ENCODE measurements around the gene IGF1R. TPM values are rescaled to one million over a fixed set of nuclear protein-coding genes. Genes with fewer than 3 reads are reported as not detected.

IGF1R gene
- total RNA-seq, 1 experiment from 2014 or later, result 51.6 TPM

DNA sequence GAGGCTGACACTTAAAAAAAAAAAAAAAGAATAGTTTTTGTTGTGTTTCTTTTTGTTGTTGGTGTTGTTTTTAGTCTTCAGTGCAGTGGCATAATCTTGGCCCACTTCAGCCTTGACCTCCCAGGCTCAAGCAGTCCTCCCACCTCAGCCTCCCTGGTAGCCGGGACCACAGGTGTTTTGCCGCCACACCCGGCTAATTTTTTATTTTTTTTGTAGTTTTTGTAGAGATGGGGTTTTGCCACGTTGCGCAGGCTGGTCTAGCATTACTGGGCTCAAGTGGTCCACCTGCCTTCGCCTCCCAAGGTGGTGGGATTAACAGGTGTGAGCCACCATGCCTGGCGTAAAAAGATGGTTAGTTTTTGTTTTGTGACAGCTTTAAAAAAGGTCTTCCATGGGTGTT is 30.1 kb downstream of the IGF1R start:
- ChIA-PET POLR2A (no interaction called here), CTCF (no interaction called here)
- Mint-ChIP-seq H3K4me3 (ENCODE audit: unreplicated experiment) (no peak overlapping the region), H3K36me3 (ENCODE audit: insufficient read depth, unreplicated experiment) (no peaks in the 10 kb centered on the region), H3K27me3 (ENCODE audit: insufficient read depth, unreplicated experiment) (no peaks in the 10 kb centered on the region), H3K9me3 (ENCODE audit: unreplicated experiment) (no peaks in the 10 kb centered on the region), H3K4me1 (ENCODE audit: low read depth, unreplicated experiment) (peaks cover 13% of the 10 kb centered on the region), H3K27ac (ENCODE audit: unreplicated experiment) (no peak overlapping the region)
- Histone ChIP-seq H3K4me3 (ENCODE audit: low read depth, low read length) (no peak overlapping the region), H3K36me3 (ENCODE audit: control insufficient read depth, insufficient read depth, low read length) (no peaks in the 10 kb centered on the region), H3K27me3 (replicated peaks; ENCODE audit: control insufficient read depth, insufficient read depth, low read length) (no peaks in the 10 kb centered on the region), H3K4me1 (peaks cover 24% of the 10 kb centered on the region), H3K9me3 (no peaks in the 10 kb centered on the region)
- BruUV-seq (replicated peaks), result no TSS peak
- TF ChIP-seq, protein P1, sequence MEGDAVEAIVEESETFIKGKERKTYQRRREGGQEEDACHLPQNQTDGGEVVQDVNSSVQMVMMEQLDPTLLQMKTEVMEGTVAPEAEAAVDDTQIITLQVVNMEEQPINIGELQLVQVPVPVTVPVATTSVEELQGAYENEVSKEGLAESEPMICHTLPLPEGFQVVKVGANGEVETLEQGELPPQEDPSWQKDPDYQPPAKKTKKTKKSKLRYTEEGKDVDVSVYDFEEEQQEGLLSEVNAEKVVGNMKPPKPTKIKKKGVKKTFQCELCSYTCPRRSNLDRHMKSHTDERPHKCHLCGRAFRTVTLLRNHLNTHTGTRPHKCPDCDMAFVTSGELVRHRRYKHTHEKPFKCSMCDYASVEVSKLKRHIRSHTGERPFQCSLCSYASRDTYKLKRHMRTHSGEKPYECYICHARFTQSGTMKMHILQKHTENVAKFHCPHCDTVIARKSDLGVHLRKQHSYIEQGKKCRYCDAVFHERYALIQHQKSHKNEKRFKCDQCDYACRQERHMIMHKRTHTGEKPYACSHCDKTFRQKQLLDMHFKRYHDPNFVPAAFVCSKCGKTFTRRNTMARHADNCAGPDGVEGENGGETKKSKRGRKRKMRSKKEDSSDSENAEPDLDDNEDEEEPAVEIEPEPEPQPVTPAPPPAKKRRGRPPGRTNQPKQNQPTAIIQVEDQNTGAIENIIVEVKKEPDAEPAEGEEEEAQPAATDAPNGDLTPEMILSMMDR (IDR thresholded peaks at IDR 0.05; ENCODE audit: insufficient read depth in 1 of 2, low read depth in 1 of 2, low read length in 1 of 2, severe bottlenecking in 1 of 2, unreplicated experiment in 1 of 2), result no peak
- intact Hi-C loops (cut with micrococcal nuclease; ENCODE audit: unreplicated experiment), result no loop called here
- no peak for DNase-seq

DNA sequence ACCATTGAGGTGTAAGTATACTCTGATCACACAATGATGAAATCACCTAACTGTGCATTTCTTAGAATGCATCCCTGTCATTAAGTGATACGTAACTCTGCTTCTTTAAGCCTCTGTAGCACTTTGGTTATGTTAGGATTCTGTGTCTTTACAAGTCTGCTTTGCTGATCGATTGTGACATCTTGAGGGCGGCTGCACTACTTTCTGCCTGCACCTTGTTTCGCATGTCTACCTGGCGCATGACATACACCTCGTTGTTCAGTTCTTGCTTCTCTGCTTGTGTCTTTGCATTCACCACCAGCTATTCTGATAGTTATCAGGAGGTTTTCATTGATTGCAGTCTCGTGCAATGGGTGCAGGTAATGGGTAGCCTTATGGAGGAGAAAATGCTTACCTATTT is 32.7 kb downstream of the IGF1R start:
- Mint-ChIP-seq H3K4me3 (ENCODE audit: unreplicated experiment) (no peak overlapping the region), H3K27ac (ENCODE audit: unreplicated experiment) (no peak overlapping the region), H3K27me3 (ENCODE audit: insufficient read depth, unreplicated experiment) (no peaks in the 10 kb centered on the region), H3K36me3 (ENCODE audit: insufficient read depth, unreplicated experiment) (no peaks in the 10 kb centered on the region), H3K9me3 (ENCODE audit: unreplicated experiment) (no peaks in the 10 kb centered on the region), H3K4me1 (ENCODE audit: low read depth, unreplicated experiment) (peaks cover 13% of the 10 kb centered on the region)
- Histone ChIP-seq H3K36me3 (ENCODE audit: control insufficient read depth, insufficient read depth, low read length) (no peaks in the 10 kb centered on the region), H3K4me1 (0 out of 2 replicates have a peak, but pooled peaks cover 7% of the 10 kb centered on the region), H3K4me3 (ENCODE audit: low read depth, low read length) (no peak overlapping the region), H3K9me3 (no peaks in the 10 kb centered on the region), H3K27me3 (replicated peaks; ENCODE audit: control insufficient read depth, insufficient read depth, low read length) (no peaks in the 10 kb centered on the region)
- no peak for DNase-seq
- no TSS peak for BruUV-seq (replicated peaks)
- TF ChIP-seq, protein P1 (IDR thresholded peaks at IDR 0.05; ENCODE audit: insufficient read depth in 1 of 2, low read depth in 1 of 2, low read length in 1 of 2, severe bottlenecking in 1 of 2, unreplicated experiment in 1 of 2), result no peak
- intact Hi-C loops (cut with micrococcal nuclease; ENCODE audit: unreplicated experiment), result no loop called here
- ChIA-PET POLR2A (no interaction called here), CTCF (no interaction called here)

DNA sequence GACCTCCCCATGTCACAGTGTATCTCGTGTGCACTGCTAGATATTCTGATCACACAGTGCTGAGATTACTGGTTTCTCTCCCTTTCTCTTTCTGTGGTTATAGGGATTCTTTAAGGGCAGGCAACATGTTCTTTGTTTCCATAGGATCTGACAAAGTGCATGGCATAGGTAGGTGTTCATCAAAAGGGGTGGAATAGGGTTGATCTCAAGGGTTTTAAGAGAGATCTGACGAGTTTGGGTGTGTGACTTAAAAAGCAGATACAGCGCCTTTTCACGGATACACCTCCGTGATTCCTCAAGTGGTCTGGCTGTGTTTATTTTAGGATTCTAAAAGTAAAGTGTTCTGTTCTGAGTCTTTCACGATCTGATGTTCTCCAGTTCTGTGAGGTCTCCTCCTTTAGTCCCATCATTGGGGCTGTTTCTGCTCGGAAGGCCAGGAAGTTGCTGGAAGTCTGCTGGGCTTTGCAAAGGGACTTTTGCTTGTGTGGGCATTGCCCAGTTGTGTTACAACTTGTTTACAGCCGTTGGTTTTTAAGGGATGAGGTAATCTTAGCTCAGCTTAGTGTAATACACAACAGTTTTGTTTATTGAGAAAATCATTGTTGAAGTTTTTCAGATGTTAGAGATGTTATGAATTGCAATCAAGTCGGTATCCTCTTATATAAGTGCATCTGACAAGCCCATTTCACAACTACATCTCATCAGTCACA is 34.8 kb downstream of the IGF1R start:
- BruUV-seq (replicated peaks), result no TSS peak

More for the DNA sequence above, 34.8 kb downstream of the IGF1R start:
- DNase-seq, result no peak
- Mint-ChIP-seq H3K27ac (ENCODE audit: unreplicated experiment) (no peak overlapping the region), H3K36me3 (ENCODE audit: insufficient read depth, unreplicated experiment) (no peaks in the 10 kb centered on the region), H3K4me3 (ENCODE audit: unreplicated experiment) (no peak overlapping the region), H3K4me1 (ENCODE audit: low read depth, unreplicated experiment) (peaks cover 22% of the 10 kb centered on the region), H3K27me3 (ENCODE audit: insufficient read depth, unreplicated experiment) (no peaks in the 10 kb centered on the region), H3K9me3 (ENCODE audit: unreplicated experiment) (no peaks in the 10 kb centered on the region)
- Histone ChIP-seq H3K4me3 (ENCODE audit: low read depth, low read length) (no peak overlapping the region), H3K27me3 (replicated peaks; ENCODE audit: control insufficient read depth, insufficient read depth, low read length) (no peaks in the 10 kb centered on the region), H3K9me3 (no peaks in the 10 kb centered on the region), H3K36me3 (ENCODE audit: control insufficient read depth, insufficient read depth, low read length) (no peaks in the 10 kb centered on the region), H3K4me1 (no peaks in the 10 kb centered on the region)
- CTCF ChIA-PET, result no interaction called here
- POLR2A ChIA-PET, result no interaction called here
- intact Hi-C loops (cut with micrococcal nuclease; ENCODE audit: unreplicated experiment), result no loop called here
- TF ChIP-seq, protein P1 (IDR thresholded peaks at IDR 0.05; ENCODE audit: insufficient read depth in 1 of 2, low read depth in 1 of 2, low read length in 1 of 2, severe bottlenecking in 1 of 2, unreplicated experiment in 1 of 2), result no peak

Data from Caco-2 (cell line).